Gastrocnemius medialis (tissue), 4 donors: ENCODE data around the gene STAT6.

ENCODE experiments used
- CTCF ChIP-seq, 5 experiments: fragments of 450-650 bp in 3 of 5; fragments of 200-600 bp in 2 of 5; sonication (generic) in 2 of 5; IDR thresholded peaks in 4 of 5; conservative IDR thresholded peaks in 1 of 5; 1 replicate in 4 of 5; 2 replicates in 1 of 5; pipeline ENCODE4 v1.5.1; 2016 to 2019; ENCODE audit warnings: antibody characterized with exemption in 5 of 5, mild to moderate bottlenecking in 3 of 5, moderate library complexity in 3 of 5
- POLR2A ChIP-seq, 2 donors: fragments of 450-650 bp; IDR thresholded peaks; one replicate each; pipeline ENCODE4 v1.6.1; 2017; ENCODE audit warnings: antibody characterized with exemption in 2 of 2, mild to moderate bottlenecking in 2 of 2, moderate library complexity in 2 of 2

- peak; percentile 75 to 83 (median 81) for TF ChIP-seq CTCF (IDR thresholded peaks at IDR 0.05 in 4 of 5, conservative IDR thresholded peaks at IDR 0.05 in 1 of 5)
- TF ChIP-seq POLR2A (IDR thresholded peaks at IDR 0.05) = no peak
Observed at GRCh38 chr12:57069523-57069922, 41.6 kb downstream of the STAT6 start.
